GF-D8 (cell line): ENCODE results near the gene SCAPER.
A peak's percentile ranks its signal among the peaks of the same experiment; 100 is the strongest.

Experiments used
- DNase-seq: peaks from one replicate; lab custom pipeline; 2025; lab: John Stamatoyannopoulos, UW

The SCAPER gene

DNA sequence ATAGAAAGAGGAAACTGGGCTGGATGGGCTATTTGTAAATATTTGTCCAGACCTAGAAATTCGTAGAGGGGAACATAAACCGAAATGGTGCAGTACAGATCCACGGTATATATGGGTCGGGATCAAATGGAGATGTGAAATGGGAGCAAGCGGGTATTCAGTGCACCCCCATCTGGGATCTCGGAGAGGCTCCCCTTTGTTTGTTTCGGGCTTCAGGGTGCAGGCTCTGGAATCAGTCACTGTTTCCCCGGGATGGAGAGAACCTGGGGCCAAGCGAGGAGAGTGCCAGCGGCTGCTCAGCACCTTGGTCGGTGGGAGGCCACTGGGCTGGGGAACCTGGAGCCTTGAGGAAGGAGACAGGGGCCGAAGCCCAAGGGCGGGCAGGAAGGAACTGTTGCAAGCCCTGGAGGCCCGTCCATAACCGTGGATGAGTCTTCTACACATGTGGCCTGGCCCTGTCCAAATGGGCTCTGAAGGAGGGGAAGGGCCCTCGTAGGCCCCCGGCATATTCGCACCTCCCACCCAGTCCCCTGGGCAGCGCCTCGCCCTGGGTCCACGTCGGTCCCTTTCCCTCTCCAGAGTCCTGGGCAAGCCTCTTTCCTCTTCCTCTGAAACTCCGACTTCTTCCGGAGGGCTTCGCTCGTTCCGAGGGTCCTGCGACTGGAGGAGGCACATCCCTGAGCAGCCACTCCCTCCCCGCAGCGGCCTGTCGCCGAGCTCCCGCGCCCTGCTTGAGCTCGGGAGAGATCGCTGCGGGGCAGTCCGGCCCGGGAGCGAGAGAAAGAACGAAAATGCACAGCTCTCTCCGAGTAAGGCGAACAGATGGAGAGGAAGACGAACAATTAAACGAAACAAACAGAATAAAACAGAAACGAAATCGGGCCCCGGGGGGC lies 565.6 kb downstream of the SCAPER start:
- peak; percentile 49 for DNase-seq

DNA sequence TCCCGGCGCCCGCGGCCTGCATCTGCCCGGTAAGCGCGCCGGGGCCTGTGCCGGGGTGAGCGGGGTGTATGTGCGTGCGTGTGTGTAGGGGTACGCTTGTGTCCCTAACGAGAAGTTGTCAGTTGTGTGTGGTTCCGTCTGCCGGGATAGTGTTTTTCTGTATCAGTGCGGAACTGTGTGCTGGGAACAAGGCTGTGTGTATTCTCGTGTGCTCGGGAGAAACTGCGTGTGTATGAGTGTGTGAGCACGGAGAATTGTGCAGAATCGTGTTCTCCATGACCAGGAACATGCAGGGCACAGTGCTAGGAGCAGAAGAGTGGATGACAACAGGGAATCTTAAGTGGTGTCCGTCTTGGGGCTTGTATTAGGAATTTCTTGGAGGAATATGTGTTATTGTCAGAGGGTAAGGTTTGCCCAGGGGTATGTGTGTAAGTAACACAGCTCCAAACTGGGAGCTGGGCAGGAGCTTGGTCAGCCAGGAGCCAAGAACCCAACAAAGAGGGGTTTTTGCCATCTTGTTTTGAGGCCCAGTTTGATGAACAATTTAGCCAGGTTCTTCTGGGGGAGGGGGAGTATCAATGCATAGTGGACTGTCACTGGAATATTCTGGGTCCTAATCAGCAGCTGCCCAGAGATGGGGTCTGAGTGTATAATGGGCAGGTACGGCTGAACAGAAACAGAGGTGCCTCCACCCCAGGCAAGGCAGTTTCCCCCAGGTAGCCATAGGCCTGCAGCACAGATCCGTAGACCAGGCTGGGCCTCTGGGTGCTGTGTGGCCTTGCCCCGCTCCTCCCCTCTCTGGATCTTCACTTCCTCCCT lies 566.4 kb downstream of the SCAPER start:
- DNase-seq, result peak; percentile 63

DNA sequence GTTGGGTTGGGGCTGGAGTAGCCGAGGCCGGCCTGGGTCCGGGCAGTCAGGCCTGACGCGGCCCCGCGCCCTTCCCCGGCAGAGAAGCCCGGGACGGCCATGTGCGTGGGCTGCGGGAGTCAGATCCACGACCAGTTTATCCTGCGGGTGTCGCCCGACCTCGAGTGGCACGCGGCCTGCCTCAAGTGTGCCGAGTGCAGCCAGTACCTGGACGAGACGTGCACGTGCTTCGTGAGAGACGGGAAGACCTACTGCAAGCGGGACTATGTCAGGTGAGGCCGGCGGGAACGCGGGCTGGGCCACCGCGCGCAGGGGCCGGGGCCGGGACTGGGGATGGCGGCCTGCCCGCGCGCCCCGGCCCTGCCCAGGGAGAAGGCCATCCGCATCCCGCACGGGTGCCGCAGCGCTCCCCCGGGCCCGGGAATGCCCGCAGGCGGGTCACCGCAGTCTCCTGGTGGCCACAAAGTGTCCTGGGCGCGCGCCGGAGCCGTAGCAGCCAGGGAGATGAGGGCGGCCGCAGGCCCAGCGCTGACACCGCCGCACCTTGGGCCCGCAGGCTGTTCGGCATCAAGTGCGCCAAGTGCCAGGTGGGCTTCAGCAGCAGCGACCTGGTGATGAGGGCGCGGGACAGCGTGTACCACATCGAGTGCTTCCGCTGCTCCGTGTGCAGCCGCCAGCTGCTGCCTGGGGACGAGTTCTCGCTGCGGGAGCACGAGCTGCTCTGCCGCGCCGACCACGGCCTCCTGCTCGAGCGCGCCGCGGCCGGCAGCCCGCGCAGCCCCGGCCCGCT lies 567.2 kb downstream of the SCAPER start:
- DNase-seq, result no peak

DNA sequence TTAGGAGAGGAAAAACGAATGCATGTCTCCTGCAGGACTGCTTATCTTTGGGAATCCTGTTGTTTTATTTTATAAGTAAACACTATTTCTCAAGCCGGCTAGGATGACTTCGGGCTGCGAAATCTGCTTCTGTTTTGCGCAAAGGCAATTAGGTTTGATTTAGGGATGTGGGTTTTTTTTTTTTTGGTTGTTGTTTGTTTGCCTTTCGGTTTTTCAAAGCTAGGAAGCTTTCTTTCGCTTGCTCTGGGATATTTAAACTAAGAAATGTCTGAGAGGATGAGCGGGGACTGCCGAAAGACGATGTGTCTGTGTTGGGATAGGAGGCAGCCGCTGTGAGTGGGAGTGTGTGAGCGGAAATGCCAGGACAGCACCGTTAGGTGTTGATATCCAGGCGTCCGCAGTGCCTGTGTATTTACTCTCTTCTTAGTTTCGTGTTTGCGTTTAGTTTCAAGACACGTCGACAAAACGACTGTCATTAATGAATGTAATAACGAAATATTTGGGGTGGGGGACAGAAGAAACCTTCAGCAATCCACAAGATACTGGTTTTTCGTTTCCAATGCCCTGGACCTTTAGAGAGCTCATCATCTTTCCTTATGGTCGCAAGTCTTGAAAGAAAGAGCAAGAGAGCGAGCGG lies 568.0 kb downstream of the SCAPER start:
- DNase-seq, result peak; percentile 17

DNA sequence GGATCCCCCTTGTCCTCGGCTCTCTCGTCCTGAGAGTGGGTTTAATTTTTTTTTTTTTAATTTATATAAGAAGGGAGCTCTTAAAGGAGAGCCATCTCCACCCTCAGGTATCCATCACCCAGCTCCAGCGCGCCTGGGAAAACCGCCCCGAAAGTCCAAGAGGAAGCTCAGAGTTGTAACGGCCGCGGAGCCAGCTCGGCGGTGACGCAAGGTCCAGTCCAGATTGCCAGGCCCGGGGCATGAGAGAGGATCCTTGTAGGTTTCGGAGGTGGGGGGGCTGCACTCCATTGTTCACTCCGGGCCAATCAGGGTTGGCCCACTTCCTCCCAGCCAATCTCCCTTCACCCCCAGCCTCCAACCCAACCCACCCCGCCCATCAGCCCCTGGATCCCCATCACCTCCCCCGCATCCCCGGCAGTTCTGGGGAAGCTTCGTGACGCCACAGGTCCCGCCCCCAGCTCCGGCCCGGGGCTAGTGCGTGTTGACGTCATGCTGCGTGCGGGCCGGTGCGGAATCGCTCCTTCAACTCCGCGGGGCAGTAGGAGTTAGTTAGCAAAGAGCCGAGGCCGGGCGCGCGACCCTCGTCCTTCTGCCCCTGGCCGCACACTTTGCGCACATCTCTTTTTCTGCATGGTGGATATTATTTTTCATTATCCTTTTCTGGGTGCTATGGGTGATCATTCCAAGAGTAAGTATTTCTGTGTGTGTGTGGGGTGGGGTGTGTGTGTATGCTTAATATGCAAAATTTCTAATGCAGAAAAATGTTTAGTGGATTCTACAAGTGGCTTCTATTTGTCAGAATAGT lies 568.7 kb downstream of the SCAPER start, which contains the start of gene ISL2:
Gene ISL2 (plus strand): TSS at position 520 of the 805 bp plus-strand sequence. CDS start 111 bp downstream, at position 631.
- peak; percentile 73 for DNase-seq

DNA sequence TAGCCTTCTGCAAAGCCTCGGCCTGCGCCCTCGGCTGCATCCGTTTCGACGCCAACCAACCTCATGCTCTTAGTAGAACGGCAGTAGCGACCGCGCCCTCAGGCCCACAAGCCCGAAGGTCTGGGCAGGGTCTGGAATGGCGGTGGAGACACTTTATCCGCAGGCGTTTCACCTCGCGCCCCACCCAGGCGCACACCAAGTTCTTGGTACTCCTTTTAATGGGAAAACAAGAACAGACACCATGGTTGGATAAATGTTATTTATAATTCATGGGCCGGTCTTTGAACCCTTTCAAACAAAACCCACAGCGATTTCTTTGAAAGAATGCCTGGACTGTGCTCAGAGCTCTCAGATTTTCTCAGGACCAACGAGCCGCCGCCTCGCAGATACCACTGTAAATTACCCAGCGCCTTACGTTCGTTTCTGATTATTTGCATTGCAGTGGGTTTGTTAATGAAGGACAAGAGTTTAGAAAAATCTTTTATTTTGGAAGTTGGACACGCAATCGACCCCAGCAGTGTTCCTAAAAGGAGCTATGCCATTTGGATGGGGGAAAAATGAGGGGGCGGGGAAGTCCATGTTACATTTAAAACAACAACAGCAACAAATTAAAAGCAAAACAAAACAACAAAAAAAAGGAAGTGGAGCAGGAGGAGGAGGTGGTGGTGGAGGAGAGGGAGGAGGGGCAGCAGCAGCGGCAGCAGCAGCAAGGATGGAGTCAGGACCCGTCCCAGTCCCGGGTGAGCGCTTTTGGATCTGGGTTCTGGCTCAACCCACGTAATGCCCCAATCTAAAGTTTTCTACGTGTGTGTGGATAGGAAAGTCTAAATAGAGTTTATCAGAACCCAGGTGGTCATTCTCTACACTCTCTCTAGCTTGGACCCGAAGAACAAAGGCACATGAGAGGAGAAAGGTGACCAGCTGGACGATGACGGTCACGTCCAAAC lies 569.6 kb downstream of the SCAPER start:
- no peak for DNase-seq

DNA sequence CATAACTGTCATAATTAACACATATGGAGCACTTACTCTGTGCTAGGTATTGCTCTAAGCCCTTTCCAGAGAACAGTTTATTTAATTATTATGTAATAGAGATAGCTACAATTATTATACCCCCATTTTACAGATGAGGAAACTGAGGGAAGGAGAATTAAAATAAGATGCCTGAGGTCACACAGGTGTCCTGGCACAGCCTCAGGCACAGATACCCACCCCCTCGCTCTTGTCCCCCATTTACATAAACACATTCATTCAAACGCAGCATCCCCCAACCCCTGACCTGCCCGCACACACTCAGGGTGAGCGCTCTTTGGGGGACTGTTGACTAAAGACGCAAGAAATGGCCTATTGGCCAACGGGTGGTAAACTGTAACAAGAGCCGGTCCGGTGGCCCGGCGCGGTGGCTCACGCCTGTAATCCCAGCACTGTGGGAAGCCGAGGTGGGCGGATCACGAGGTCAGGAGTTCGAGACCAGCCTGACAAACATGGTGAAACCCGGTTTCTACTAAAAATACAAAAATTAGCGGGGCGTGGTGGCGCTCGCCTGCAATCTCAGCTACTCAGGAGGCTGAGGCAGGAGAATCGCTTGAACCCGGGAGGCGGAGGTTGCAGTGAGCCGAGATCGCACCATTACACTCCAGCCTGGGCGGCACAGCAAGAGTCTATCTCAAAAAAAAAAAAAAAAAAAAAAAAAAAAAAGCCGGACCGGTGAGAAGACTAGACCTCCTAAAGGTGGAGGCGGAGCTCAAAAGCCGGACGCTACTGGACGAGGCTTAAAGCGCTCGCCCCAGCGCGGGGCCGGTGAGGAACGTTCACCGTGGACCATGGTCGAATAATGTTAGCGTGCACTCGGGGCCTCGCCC lies 570.5 kb downstream of the SCAPER start:
- DNase-seq, result no peak

DNA sequence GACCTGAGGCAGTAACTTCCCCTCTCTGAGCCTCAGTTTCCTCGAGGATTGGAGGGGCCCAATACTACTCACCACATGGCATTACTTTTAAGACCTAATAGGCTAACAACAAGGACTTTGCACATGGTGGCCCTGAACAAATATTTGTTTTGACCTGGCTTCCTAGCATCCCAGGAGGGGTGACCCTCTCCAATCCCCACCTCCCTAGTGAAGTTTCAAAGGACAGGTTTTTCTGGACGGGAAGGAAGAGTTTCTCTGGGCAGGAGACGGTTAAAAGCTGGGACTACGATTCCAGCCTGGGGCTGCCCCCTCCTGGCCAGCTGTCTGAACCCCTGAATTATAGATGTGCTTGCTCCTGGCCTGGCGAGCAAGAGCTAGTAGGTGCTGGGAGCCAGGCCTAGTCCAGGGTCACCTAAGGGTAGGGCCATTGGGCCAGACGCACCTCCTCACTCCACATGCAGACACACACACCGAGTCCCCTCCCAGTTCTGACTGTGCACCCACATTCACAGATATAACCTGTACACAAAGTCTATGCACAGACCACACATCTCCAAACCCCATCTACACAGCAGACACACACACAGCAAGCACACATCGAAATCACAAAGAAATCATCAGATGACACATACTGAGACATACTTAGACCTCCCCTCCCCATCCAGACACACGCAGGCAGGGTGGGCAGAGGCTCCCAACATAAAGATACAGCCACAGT lies 571.3 kb downstream of the SCAPER start:
- no peak for DNase-seq

DNA sequence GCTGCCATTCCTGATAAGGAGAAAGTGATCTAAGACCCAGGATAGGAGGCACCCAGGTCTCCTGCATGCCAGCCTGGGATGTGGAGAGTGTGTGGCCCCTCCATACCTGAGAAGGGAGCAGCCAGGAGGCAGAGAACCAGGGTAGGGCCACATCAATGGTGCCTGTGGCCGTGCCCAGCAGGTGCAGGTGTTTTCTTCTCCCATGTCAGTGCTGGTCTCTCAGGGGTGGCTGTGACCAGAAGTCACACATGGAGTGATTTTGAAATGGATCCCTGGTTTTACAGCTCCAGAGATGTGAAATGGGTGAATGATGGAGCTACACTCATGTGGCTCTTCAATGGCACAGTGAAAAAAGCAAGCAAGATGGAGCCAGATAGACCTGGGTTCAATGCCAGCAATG lies 571.8 kb downstream of the SCAPER start:
- DNase-seq, result no peak

DNA sequence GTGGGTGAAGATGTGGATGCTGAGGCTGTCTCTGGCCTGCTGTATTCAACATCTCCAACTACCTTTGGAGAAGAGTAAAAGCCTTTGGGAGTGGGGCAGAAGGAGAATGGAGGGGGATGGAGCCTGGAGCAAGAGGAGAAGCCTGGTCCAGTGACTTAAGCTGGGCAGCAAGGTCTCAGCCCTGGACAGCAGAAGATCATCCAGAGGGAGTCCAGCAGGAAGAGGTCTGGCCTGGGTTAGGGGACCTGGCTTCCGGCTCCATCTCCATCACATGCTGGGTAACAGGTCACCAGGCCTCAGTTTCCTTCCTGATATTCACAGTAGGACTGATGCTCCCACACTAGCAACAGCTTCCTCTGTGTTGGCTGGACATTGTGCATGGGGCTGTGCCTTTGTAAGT lies 572.3 kb downstream of the SCAPER start:
- DNase-seq, result no peak

DNA sequence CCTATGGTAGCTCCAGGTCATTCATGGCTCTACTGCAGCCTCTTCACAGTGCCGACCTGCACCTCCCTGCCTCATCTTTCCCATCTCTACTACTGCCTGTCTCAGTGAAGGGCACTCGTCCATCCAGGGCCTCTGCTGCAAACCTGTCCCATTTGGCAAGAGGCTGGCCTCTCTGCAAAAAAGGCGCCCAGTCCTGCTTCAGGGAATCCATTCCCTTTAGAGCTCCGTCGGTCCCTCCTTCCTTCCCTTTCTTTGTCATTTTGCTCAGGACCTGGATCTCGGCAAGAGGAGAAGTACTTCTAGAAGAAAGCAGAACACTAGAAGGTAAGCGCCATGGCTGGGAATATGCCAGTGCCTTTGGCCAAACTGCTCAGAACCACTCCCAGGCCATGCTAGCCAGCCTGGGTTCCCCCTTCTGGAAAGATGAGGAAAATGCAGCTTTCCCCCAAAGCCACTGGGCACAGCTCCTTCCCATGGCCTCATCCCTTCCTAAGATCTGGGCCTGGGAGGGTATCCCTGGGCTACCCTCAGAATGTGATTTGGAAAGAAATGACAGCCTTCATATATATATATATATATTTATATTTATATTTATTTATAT lies 575.0 kb downstream of the SCAPER start:
- DNase-seq, result no peak

DNA sequence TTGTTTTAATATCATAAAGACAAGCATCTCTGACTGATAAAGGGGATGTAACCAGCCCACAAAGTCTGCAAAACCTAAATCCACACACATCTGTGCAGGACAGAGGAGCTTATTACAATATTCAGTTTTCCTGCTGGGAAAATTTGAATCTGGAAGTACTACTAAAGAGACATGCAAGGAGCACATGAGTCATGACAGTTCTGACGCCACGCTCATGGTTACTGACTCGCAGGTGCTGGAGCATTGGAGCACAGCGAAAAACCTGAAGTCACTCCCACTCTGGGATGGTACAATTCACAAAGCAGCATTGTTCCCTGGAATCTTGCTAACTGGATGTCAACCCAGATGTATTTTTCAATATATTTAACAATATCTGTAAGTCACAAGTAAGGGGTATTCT lies 576.2 kb downstream of the SCAPER start:
- DNase-seq, result no peak

DNA sequence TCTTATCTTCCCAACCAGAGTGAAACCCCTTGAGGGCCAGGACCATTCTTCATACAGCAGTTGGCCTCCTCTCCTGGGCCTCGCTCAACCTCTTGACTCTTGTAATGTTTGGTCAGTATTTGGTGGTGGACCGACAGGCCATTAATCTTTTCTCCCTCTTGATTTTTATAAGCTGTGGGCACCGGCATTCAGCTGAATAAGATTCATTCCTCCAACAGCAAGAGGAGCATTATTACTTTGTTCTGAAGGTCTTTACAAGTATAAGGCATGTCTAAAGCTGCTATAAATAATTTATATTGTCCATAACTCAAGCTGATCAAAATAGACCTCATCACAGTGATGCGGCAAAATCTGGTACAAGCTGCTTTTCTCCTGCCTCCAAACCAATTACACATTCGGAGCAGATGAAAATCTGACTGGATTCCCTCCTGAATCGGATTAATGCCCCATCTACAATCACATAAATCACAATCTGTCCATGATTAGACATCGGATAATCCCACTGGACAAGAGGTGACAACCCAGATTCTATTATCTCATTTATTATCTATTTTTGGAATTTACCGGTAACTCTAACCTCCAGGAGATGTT lies 576.9 kb downstream of the SCAPER start:
- no peak for DNase-seq

DNA sequence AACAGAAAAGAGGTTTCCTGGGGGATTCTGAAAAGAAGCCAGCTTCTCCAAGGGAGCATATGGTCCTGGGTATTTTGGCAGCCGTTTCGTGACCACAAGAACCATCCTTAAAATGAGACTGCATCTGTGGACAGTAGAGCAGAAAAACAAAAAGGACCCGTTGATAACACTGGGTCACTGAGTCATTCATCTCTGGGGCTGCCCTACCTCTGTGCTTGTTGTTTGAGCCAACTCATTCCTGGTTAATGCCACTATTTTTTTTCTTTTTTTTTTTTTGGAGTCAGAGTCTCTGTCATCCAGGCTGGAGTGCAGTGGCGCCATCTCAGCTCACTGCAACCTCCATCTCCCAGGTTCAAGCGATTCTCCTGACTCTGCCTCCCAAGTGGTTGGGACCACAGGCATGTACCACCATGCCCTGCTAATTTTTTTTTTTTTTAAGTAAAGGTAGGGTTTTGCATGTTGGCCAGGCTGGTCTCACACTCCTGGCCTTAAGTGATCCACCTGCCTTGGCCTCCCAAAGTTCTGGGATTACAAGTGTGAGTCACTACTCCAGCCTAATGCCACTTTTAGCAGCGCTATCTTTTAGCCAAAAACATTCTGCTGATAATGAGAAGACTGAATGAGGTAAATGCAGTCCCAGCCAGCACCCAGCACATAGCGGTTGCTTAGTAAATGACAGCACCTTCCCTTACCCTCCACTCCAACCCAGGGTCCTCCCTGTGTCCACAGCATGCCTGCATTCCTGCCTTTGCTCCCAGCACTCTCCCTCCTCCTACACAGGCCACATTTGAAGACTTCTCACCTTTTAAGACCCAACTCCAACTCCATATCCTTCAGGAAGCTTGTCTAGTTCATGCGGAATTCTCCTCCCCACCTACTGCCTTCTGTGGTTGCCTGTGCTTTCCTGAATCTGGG lies 577.7 kb downstream of the SCAPER start:
- no peak for DNase-seq

DNA sequence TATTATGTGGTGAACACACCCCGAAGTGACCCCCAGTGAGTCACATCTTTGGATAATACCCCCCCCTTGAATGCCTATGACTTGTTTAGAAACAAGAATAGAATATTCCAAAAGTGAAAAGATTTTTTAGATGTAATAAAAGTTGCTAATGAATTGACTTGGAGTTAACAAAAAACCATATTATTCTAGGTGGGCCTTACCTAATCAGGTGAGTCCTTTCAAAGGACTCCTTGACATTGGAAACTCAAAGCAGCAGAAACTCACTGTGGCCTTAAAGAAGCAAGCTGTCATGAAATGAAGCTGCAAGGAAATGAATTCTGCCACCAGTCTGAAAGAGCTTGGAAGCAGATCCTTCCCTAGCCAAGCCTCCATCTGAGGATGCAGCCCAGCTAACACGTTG lies 579.4 kb downstream of the SCAPER start:
- DNase-seq, result no peak

DNA sequence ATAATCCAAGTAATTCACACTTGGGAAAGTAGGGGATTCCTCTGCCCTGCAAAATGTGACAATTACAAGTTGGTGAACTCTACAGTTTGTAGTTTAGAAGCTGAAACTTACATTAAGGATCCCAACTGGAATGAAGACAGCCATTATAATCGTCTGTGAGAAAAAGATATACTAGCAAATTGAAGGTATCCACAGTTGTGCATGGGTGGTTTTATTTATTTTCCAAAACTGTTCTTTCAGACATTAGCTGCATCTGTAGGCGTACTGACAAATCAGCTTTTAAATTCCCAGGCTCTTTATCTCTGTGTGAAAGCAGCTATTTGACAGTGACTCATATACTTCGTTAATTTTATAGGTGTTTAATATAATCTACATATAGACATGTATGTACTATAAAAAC lies 581.1 kb downstream of the SCAPER start:
- DNase-seq, result no peak
